Ovary (tissue), 3 donors: ENCODE measurements around the gene TSKU.

Source experiments
- CTCF ChIP-seq, 3 donors: fragments of 450-650 bp in 2 of 3; fragments of 200-600 bp in 1 of 3; IDR thresholded peaks; one replicate each; pipeline versions ENCODE4 v1.5.1 to v1.8.0; 2016 to 2022; ENCODE audit warnings: antibody characterized with exemption in 3 of 3, mild to moderate bottlenecking in 1 of 3
- EP300 ChIP-seq: sonication (generic); formaldehyde crosslinking; IDR thresholded peaks from one replicate; pipeline ENCODE4 v1.6.1; 2017; ENCODE audit warnings: antibody characterized with exemption
- donor health status: DM: no; HTN: no; CAD: no.

GRCh38 chr11:76795290-76795935 lies 12.3 kb downstream of the TSKU start:
- TF ChIP-seq CTCF (IDR thresholded peaks at IDR 0.05) (no peak), EP300 (no peak)
